ENCODE measurements around the gene LRRTM4. TPM values are rescaled to one million over a fixed set of nuclear protein-coding genes. Genes with fewer than 3 reads are reported as not detected.

Gene LRRTM4
- total and polyA plus RNA-seq, 2 experiments from 2014 or later: 4.5 to 15.4 TPM

- no peak for TF ChIP-seq EZH2 (IDR thresholded peaks at IDR 0.05; ENCODE audit: low read depth, unreplicated experiment)
- no peak for TF ChIP-seq CREB1 (CRISPR knock-in tag; IDR thresholded peaks at IDR 0.05; ENCODE audit: low read depth)
- TF ChIP-seq STAT1 (IDR thresholded peaks at IDR 0.05; ENCODE audit: unreplicated experiment): no peak
- TF ChIP-seq ZNF331 (CRISPR knock-in tag; IDR thresholded peaks at IDR 0.05; ENCODE audit: low read depth): no peak
- TF ChIP-seq POLR2AphosphoS5 (IDR thresholded peaks at IDR 0.05; ENCODE audit: low read depth): no peak
- no peak for TF ChIP-seq ZNF114 (CRISPR knock-in tag; IDR thresholded peaks at IDR 0.05)
- TF ChIP-seq CTCF (conservative IDR thresholded peaks at IDR 0.05; ENCODE audit: low read depth in 2 of 2): no peak
- TF ChIP-seq EZH2phosphoT487 (IDR thresholded peaks at IDR 0.05; ENCODE audit: unreplicated experiment): no peak
- TF ChIP-seq REST (IDR thresholded peaks at IDR 0.05; ENCODE audit: unreplicated experiment): no peak
- TF ChIP-seq JUNB (IDR thresholded peaks at IDR 0.05; ENCODE audit: unreplicated experiment): no peak
- TF ChIP-seq, protein P1, sequence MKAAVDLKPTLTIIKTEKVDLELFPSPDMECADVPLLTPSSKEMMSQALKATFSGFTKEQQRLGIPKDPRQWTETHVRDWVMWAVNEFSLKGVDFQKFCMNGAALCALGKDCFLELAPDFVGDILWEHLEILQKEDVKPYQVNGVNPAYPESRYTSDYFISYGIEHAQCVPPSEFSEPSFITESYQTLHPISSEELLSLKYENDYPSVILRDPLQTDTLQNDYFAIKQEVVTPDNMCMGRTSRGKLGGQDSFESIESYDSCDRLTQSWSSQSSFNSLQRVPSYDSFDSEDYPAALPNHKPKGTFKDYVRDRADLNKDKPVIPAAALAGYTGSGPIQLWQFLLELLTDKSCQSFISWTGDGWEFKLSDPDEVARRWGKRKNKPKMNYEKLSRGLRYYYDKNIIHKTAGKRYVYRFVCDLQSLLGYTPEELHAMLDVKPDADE (IDR thresholded peaks at IDR 0.05): no peak
- TF ChIP-seq NANOG (IDR thresholded peaks at IDR 0.05; ENCODE audit: borderline replicate concordance): no peak
- TF ChIP-seq, protein P2, sequence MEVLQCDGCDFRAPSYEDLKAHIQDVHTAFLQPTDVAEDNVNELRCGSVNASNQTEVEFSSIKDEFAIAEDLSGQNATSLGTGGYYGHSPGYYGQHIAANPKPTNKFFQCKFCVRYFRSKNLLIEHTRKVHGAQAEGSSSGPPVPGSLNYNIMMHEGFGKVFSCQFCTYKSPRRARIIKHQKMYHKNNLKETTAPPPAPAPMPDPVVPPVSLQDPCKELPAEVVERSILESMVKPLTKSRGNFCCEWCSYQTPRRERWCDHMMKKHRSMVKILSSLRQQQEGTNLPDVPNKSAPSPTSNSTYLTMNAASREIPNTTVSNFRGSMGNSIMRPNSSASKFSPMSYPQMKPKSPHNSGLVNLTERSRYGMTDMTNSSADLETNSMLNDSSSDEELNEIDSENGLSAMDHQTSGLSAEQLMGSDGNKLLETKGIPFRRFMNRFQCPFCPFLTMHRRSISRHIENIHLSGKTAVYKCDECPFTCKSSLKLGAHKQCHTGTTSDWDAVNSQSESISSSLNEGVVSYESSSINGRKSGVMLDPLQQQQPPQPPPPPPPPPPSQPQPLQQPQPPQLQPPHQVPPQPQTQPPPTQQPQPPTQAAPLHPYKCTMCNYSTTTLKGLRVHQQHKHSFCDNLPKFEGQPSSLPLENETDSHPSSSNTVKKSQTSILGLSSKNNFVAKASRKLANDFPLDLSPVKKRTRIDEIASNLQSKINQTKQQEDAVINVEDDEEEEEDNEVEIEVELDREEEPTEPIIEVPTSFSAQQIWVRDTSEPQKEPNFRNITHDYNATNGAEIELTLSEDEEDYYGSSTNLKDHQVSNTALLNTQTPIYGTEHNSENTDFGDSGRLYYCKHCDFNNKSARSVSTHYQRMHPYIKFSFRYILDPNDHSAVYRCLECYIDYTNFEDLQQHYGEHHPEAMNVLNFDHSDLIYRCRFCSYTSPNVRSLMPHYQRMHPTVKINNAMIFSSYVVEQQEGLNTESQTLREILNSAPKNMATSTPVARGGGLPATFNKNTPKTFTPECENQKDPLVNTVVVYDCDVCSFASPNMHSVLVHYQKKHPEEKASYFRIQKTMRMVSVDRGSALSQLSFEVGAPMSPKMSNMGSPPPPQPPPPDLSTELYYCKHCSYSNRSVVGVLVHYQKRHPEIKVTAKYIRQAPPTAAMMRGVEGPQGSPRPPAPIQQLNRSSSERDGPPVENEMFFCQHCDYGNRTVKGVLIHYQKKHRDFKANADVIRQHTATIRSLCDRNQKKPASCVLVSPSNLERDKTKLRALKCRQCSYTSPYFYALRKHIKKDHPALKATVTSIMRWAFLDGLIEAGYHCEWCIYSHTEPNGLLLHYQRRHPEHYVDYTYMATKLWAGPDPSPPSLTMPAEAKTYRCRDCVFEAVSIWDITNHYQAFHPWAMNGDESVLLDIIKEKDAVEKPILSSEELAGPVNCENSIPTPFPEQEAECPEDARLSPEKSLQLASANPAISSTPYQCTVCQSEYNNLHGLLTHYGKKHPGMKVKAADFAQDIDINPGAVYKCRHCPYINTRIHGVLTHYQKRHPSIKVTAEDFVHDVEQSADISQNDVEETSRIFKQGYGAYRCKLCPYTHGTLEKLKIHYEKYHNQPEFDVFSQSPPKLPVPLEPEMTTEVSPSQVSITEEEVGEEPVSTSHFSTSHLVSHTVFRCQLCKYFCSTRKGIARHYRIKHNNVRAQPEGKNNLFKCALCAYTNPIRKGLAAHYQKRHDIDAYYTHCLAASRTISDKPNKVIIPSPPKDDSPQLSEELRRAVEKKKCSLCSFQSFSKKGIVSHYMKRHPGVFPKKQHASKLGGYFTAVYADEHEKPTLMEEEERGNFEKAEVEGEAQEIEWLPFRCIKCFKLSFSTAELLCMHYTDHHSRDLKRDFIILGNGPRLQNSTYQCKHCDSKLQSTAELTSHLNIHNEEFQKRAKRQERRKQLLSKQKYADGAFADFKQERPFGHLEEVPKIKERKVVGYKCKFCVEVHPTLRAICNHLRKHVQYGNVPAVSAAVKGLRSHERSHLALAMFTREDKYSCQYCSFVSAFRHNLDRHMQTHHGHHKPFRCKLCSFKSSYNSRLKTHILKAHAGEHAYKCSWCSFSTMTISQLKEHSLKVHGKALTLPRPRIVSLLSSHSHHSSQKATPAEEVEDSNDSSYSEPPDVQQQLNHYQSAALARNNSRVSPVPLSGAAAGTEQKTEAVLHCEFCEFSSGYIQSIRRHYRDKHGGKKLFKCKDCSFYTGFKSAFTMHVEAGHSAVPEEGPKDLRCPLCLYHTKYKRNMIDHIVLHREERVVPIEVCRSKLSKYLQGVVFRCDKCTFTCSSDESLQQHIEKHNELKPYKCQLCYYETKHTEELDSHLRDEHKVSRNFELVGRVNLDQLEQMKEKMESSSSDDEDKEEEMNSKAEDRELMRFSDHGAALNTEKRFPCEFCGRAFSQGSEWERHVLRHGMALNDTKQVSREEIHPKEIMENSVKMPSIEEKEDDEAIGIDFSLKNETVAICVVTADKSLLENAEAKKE (CRISPR knock-in tag; IDR thresholded peaks at IDR 0.05): no peak
- Histone ChIP-seq H3K27me3 (ENCODE audit: insufficient read depth) (no peaks in the 10 kb centered on the region), H3K9me2 (ENCODE audit: insufficient read depth) (no peaks in the 10 kb centered on the region), H2AFZ (no peak overlapping the region), H3F3A (replicated peaks; ENCODE audit: low read depth) (no peaks in the 10 kb centered on the region), H4K20me1 (replicated peaks; ENCODE audit: insufficient read depth) (no peaks in the 10 kb centered on the region), H3K4me1 (ENCODE audit: insufficient read depth) (no peaks in the 10 kb centered on the region), H3K27ac (ENCODE audit: low read depth) (no peak overlapping the region), H3K36me3 (ENCODE audit: insufficient read depth) (no peaks in the 10 kb centered on the region), H3K4me3 (no peak overlapping the region), H3K4me2 (no peak overlapping the region), H3K79me2 (replicated peaks; ENCODE audit: insufficient read depth) (no peaks in the 10 kb centered on the region)
- no peaks in the 10 kb centered on the region for H3K9me3 Mint-ChIP-seq
- DNase-seq (ENCODE audit: low spot score): no peak
- H3K4me3 Mint-ChIP-seq: no peak overlapping the region
- H3K27ac Mint-ChIP-seq: no peak overlapping the region
- no peaks in the 10 kb centered on the region; the same call in 2 of the 3 replicates for H3K4me1 Mint-ChIP-seq
- H3K27me3 Mint-ChIP-seq (ENCODE audit: insufficient read depth, low read depth, poor library complexity): no peaks in the 10 kb centered on the region
- ATAC-seq: no peak
- H3K36me3 Mint-ChIP-seq (ENCODE audit: low read depth): no peaks in the 10 kb centered on the region
Observed at GRCh38 chr2:76870581-76870980, 651.6 kb downstream of the LRRTM4 start.
